ENCODE results near the gene INTS11.

- TF ChIP-seq EZH2 (IDR thresholded peaks at IDR 0.05) = no peak
- no peak; the same call in 1 of the 2 replicates for TF ChIP-seq POLR2AphosphoS5 (IDR thresholded peaks at IDR 0.05; ENCODE audit: borderline replicate concordance, low read depth, low read length)
Observed at GRCh38 chr1:1314678-1315335, 9.7 kb downstream of the INTS11 start.

Data from SK-N-MC (cell line).